NCI-H146 treated with DMSO at 0.1 percent for 48 hours (cell line): Measurements from ENCODE around the gene MGME1.

Source experiments
- DNase-seq: peaks from one replicate; lab custom pipeline; 2025; ENCODE audit not compliant: unreplicated experiment; lab: John Stamatoyannopoulos, UW

The MGME1 gene

DNA sequence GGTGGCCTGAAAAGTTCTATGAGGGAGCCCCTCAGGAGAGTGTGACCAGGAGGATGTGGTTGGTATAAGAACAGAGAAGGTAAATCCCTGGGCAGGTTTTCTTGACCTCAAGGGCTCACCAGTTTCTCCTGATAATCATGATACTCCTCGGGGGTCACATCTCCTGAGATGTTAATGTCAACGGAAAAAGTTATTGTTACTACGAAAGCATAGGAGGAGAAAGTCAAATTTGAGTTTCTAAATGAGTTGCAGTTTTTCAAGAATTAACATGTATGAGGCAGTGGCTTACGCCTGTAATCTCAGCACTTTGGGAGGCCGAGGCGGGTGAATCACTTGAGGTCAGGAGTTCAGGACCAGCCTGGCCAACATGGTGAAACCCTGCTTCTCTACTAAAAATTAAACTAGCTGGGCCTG, 23.4 kb downstream of the MGME1 start:
- no peak for DNase-seq

- peak; percentile 75 for DNase-seq
These were observed 24.2 kb downstream of the MGME1 start for GRCh38 chr20:17992847-17993513.

- no peak for DNase-seq
These were observed 24.7 kb downstream of the MGME1 start for GRCh38 chr20:17993546-17993945.

DNA sequence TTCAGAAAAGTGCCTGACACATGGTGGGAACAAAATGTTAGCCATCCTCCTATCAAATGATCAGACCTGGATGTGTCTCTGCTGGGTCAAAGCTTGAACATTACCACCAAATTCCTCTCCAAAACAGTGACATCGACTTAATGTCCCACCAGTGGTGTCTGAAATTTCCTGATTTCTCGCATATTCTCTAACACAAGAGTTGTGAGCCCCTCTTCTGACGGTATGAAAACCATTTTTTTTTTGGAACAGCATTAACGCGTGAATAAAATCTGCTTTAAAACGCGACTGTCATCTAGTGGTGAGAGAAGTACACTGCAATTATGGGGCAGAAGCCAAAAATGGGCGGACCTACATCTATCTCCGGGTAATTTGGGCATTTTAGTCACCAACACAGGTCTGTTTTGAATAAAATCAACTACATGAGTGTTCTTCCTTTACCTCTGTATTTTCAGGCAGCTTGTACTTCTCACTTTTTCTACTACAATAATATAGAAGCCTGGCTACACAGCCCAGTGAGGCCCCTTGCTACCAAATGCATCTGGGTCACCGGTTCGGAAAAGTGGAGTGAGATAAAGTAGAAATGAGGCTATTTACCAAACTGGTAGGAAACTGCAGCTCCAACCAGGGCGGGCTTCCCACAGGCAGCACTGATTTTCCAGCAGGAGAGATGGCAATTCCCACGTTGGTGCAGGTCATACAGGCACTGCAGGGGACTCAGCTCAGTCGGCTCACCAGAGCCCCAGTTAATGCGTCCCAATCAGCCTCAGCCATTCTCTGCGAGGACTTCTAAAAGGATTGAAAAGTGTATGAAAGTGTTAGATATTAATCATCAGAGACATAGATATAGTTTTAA, 27.4 kb downstream of the MGME1 start:
- peak; percentile 44 for DNase-seq

DNA sequence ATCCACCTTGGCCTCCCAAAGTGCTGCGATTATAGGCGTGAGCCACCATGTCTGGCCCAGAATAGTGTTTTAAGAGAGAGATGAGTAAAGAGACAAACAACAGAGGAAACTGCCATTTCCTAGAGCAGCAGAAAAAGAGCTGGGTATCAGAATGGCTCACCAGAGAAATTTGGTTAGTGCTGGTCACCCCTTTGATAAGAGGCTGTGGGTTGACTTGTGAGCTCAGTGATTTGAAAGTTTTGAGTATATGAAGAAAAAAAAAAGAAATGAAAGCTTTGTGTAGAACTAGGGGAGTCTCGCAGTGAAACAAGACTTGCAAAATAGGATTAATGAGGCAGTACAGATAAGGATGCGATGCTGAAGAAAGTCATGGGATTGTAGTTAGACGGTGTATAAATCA, 29.6 kb downstream of the MGME1 start:
- no peak for DNase-seq

DNA sequence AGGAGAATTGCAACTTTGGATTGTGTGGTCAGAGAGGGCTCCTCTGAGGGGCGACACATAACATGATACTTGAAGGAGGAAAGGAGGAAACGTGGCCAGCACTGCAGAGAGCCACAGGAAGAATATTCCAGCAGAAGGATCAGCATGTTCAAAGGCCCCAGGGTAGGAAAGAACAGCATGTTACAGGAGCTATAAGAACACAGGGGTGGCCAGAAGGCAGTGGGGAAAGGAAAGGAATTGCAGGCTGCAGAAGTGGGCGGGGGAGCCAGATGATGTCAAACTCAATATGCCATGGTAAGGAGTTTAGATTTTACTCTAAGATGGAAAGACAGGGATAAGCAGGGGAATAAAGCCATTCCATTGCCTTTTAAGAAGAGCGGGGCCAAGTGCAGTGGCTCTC, 30.7 kb downstream of the MGME1 start:
- no peak for DNase-seq

DNA sequence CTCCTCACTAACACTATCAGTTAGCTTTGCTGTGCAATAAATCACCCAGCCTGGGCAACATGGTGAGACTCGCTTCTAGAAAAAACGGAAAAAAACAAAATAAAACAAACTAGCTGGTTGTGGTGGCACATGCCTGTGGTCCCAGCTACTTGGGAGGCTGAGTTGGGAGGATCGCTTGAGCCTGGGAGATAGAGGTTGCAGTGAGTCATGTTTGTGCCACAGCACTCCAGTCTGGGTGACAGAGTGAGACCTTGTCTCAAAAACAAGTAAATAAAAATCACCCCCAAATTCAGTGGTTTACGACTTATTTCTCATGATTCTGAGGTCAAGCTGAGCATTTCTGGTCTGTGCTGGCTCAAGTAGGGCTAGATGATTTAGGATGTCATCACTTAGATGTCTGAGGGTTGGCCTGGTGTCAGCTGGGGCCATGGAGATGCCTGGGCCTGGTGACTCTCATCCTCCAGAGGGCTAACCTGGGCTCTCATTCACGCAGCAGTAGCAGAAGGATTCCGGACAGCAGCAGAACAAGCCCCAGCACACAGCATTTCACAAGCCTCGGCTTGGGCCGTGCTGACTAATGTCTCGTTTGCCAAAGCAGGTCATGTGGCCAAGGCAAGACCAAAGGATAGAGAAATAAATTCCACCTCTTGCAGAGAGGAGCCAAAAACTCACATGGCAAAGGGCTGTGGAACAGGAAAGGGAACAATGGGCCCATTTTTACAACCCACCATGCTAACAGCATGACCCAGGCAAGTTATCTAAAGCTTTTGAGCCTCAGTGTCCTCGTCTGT, 32.5 kb downstream of the MGME1 start:
- no peak for DNase-seq

DNA sequence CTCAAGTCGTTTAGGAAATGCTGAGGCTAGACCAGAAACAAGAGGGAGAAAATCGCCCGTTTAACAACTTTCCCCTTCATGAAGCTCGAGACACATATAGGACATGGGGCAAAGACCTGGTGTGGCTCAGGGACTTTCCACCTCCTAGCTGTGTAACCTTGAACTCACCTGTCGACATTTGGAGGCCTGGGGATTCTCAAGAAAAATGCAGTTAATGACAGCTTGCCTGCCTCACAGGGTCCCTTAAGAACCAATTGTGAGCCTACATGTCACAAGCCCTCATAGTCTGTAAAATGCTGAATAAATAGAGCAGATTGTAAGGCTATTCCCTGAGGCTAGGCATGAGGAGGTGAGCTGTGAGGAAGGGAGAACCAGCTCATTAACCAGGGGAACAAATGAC, 35.1 kb downstream of the MGME1 start:
- no peak for DNase-seq

DNA sequence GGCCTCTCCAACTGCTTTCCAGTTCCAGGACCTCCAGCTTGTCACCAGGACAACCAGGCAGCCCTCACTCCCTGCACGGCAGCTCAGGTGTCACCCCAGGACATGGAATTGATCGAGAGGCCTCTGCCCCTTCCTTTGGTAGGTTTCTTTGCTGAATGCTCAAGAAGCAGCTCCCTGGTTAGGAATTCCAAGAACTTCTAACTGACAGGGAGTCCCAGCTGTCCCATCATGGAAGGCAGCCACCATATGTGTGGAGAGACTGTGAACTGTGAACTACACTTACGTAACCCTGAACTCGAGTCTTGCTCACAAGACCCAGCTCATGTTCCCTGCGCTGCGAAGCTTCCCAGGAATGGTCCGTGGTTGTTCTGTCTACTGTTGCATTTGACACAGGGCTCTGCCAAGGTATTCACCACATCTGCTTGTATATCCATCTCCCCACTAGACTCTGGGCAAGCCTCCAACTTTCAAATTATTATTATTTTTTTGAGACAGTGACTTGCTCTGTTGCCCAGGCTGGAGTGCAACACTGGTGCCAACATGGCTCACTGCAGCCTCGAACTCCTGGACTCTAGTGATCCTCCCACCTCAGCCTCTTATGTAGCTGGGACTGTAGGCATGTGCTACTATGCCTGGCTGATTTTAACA, 35.7 kb downstream of the MGME1 start:
- no peak for DNase-seq

DNA sequence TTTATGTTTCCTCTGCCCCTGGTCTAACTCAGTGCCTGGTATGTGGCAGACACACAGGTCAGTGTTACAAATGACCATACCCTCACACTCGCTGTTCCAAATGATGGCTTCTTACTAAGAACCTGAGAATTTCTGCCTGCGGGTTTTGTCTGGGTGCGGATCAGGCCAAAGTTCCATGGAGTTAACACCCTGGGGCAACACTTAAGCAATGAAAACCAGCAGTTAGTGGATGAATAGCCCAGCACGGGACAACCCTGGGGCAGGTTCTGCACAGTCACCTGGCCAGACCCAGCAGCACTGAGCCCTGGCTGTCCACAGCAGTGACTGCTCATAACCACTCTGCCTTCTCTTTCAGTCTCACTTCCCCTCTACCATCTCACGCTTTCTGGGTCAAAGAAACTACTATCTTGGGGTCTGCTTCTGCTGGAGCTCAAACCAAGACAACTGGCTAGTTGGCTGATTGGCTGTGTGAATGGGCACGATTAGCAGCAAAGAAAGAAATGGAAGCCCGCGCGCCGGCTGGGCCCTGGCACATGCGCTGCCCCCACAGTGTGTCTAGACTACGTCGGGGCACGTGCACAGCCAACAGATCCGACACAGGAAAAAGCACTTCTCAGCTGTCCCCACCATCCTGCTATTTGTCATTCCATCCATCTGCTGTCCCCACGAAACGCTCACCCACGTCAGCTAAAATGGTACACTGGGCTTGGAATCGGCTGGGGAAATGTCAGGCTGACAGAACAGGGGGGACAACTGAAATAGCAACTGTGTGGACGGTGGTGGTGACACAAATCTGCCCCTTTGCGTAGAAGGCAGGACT, 36.6 kb downstream of the MGME1 start:
- DNase-seq = no peak

DNA sequence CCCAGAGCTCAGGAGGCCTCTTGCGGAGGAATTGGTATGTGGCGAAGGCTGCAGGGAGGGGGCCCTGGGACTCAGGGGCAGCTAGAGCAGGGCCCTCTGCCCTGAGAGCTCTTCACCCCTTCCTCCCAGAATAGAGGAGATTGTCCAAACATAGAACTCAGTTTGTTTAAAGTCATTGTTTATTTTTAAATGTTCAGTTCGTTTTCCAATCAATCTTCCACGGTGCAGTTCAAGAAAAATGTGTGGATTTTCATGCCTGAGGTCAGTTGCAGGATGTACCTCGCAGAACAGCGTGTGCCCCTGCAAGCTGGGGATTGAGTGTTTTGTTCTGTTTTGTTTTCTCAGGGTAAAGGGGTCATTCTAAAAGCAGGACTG, 37.2 kb downstream of the MGME1 start:
- DNase-seq = no peak

DNA sequence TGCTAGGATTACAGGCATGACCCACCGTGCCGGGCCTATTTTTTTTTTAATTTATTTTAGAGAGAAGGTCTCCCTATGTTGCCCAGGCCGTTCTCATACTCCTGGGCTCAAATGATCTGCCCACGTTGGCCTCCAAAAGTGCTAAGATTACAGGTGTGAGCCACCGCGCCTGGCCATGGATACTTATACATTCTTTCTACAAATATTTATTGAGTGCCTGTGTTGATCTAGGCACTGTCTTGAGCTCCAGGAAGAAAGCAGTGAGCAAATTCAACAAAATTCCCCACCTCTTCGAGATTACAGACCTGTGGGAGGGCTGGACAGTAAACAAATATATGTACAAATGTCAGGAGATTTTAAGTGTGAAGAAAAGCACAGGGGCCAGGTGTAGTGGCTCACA, 37.9 kb downstream of the MGME1 start:
- no peak for DNase-seq

GRCh38 chr20:18007534-18008292, 38.9 kb downstream of the MGME1 start:
- no peak for DNase-seq

GRCh38 chr20:18009116-18009515, 40.3 kb downstream of the MGME1 start:
- no peak for DNase-seq

DNA sequence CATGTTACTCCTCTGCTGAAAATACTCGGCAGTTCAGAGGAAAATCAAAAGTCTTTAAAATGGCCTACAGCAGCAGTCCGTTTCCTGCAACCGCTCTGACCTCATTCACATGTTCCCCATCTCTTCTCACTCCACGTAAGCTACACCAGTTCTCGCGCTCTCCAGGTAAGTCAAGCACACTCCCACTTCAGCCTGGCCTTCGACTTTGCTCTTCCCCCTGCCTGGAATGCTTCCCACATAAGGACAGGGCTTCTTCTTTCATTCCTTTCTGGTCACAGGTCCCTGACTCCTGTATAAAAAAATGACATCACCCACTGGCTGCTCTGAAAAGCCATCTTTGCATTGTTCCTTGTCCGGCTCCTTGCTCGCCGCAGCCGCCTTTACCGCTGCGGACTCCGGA, 42.7 kb downstream of the MGME1 start:
- DNase-seq = no peak

DNA sequence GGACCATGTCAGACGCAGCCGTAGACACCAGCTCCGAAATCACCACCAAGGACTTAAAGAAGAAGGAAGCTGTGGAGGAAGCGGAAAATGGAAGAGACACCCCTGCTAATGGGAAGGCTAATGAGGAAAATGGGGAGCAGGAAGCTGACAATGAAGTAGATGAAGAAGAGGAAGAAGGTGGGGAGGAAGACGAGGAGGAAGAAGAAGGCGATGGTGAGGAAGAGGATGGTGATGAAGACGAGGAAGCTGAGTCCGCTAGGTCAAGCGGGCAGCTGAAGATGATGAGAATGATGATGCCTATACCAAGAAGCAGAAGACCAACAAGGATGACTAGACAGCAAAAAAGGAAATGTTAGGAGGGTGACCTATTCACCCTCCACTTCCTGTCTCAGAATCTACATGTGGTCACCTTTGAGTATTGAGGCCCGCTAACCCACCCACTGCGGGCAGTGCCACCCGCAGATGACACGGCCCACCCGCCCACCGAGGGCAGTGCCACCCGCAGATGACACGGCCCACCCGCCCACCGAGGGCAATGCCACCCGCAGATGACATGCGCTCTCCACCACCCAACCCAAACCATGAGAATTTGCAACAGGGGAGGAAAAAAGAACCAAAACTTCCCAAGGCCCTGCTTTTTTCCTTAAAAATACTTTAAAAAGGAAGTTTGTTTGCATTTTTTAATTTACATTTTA, 43.3 kb downstream of the MGME1 start:
- no peak for DNase-seq

DNA sequence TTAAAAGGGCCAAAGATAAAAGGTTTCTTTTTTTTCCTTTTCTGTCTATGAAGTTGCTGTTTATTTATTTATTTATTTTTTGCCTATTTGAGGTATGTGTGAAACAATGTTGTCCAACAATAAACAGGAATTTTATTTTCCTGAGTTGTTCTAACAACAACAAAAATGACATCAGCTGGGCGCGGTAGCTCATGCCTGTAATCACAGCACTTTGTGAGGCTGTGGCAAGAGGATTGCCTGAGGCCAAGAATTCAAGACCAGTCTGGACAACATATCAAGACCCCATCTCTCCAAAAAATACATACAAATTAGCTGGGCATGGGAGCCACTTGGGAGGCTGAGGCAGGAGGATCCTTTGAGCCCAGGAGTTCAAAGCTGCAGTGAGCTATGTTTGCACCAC, 44.1 kb downstream of the MGME1 start:
- DNase-seq = no peak

DNA sequence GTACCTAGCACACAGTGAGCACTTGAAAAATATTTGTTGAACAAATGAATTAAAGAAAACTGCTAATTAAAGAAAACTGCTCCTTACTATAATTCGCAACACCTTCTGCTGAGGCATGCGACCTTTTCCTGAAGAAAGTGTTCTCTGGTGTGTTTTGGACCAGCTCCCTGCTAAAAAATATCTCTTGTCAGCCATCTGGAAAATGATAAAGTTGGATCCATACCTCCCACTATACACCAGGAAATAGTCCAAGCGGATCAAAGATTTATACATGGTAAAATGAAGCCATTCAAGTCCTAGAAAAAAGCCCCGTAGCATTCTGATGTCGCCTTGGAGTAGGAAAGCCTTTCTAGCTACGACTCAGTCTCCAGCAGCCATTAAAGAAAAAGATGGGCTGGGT, 45.6 kb downstream of the MGME1 start:
- DNase-seq = no peak

GRCh38 chr20:18016772-18017171, 48.0 kb downstream of the MGME1 start:
- DNase-seq = no peak
